ENCODE measurements around the gene DNM2. TPM values are rescaled to one million over a fixed set of nuclear protein-coding genes. Genes with fewer than 3 reads are reported as not detected.

The DNM2 gene
- total and polyA plus RNA-seq, 10 of the 15 experiments (the other 5 are each of a cell fraction or from before 2014, with no cell fraction given): 1.2 to 146 (median 68.9) TPM

- Histone ChIP-seq H4K20me1 (ENCODE audit: control insufficient read depth, insufficient read depth) (peaks cover 5% of the 10 kb centered on the region), H2AFZ (ENCODE audit: control insufficient read depth, low read depth, low read length) (no peak overlapping the region), H3K27me3 (replicated peaks in 1 of 2; ENCODE audit: control insufficient read depth in 2 of 2, insufficient read depth in 2 of 2, low read length in 1 of 2) (no peaks in the 10 kb centered on the region), H3K4me2 (ENCODE audit: control insufficient read depth, insufficient read depth) (no peak overlapping the region), H3K9ac (ENCODE audit: control insufficient read depth, insufficient read depth, low read length) (no peak overlapping the region), H3K9me3 (replicated peaks; ENCODE audit: control insufficient read depth, insufficient read depth, low read length) (no peaks in the 10 kb centered on the region), H3K4me1 (ENCODE audit: control insufficient read depth, insufficient read depth, low read length) (no peaks in the 10 kb centered on the region), H3K4me3 (no peak overlapping the region), H3K36me3 (ENCODE audit: control insufficient read depth in 2 of 2, insufficient read depth in 2 of 2, low read length in 1 of 2) (peaks cover 0 to 6% of the 10 kb centered on the region in 2 experiments; a peak in 2 of 4 replicates), H3K79me2 (ENCODE audit: control insufficient read depth, insufficient read depth, low read length) (peaks cover 34% of the 10 kb centered on the region), H3K27ac (ENCODE audit: control insufficient read depth, insufficient read depth) (no peak overlapping the region)
- ChIA-PET POLR2A (interaction anchor here (0.6 kb wide), 1 partner anchor 8 kb away, joined by 3 read pairs; no protein-coding TSS in a partner anchor), SMC1A (ENCODE audit: uncharacterized antibody, unreplicated experiment) (no interaction called here), RAD21 (ENCODE audit: unreplicated experiment) (no interaction called here), CTCF (no interaction called here)
- intact Hi-C loops (cut with micrococcal nuclease; ENCODE audit: unreplicated experiment): no loop called here
- in situ Hi-C loops (cut with MboI): no loop called here
- no peak for TF ChIP-seq PAX5 (IDR thresholded peaks at IDR 0.05; ENCODE audit: borderline replicate concordance, low read depth, low read length)
- TF ChIP-seq YBX1 (IDR thresholded peaks at IDR 0.05): no peak
- no peak for TF ChIP-seq ASH2L (IDR thresholded peaks at IDR 0.05; ENCODE audit: borderline replicate concordance, low read depth)
- TF ChIP-seq SUZ12 (IDR thresholded peaks at IDR 0.05; ENCODE audit: unreplicated experiment): no peak
- TF ChIP-seq TAF1 (IDR thresholded peaks at IDR 0.05; ENCODE audit: borderline replicate concordance, low read depth, low read length): no peak
- no peak for TF ChIP-seq MTA3 (IDR thresholded peaks at IDR 0.05; ENCODE audit: borderline replicate concordance, low read length)
- TF ChIP-seq SREBF1 (IDR thresholded peaks at IDR 0.05; ENCODE audit: low read length): no peak
- no peak for TF ChIP-seq MTA2 (IDR thresholded peaks at IDR 0.05; ENCODE audit: low read depth)
- no peak for TF ChIP-seq CHD4 (IDR thresholded peaks at IDR 0.05)
- WGBS (ENCODE audit: insufficient coverage, insufficient replicate concordance, low lambda C conversion rate, missing lambda C conversion rate): 86% methylated on average over 8 of the region's 8 CpGs
- FAIRE-seq (no peak), ATAC-seq (no peak), DNase-seq (ENCODE audit: low read depth, low spot score) (no peak)
- TSS peak; percentile 45 for BruUV-seq (replicated peaks)
Observed at GRCh38 chr19:10752237-10752912, 34.5 kb downstream of the DNM2 start.
